ENCODE results near the gene TTLL11.

DNA sequence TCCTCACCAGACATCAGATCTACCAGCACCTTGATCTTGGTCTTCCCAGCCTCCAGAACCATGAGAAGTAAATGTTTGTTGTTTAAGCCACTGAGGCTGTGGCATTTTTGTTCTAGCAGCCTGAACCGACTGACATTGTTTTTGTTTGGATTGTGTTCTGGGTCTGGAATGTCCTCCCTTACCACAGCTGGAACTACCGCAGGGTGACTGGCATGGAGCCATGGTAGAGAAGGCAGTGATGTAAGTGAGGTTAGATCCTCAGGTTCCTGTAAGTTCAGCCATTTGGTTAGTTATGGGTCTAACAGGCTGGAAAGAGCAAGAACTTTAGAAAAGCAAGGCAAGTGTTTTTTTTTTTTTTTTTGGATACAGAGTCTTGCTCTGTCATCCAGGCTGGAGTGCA is 232.4 kb downstream of the TTLL11 start:
- TF ChIP-seq, protein P1, sequence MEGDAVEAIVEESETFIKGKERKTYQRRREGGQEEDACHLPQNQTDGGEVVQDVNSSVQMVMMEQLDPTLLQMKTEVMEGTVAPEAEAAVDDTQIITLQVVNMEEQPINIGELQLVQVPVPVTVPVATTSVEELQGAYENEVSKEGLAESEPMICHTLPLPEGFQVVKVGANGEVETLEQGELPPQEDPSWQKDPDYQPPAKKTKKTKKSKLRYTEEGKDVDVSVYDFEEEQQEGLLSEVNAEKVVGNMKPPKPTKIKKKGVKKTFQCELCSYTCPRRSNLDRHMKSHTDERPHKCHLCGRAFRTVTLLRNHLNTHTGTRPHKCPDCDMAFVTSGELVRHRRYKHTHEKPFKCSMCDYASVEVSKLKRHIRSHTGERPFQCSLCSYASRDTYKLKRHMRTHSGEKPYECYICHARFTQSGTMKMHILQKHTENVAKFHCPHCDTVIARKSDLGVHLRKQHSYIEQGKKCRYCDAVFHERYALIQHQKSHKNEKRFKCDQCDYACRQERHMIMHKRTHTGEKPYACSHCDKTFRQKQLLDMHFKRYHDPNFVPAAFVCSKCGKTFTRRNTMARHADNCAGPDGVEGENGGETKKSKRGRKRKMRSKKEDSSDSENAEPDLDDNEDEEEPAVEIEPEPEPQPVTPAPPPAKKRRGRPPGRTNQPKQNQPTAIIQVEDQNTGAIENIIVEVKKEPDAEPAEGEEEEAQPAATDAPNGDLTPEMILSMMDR (IDR thresholded peaks at IDR 0.05; ENCODE audit: low read depth, low read length): no peak
- TF ChIP-seq POLR2A (IDR thresholded peaks at IDR 0.05; ENCODE audit: extremely low read depth, insufficient read length): no peak
